Pancreas (tissue), 10 donors: Measurements from ENCODE around the gene VANGL1. TPM values are rescaled to one million over a fixed set of nuclear protein-coding genes. Genes with fewer than 3 reads are reported as not detected.
A peak's percentile ranks its signal among the peaks of the same experiment; 100 is the strongest.

ENCODE experiments used
- ATAC-seq, 4 donors: fragments of 200-7000 bp; cut with Tn5 transposase; one replicate each; pipeline versions ENCODE4 v1.8.0 to v1.9.1; 2020; ENCODE audit warnings: mild to moderate bottlenecking in 4 of 4, moderate library complexity in 4 of 4
- DNase-seq, 6 donors: peaks; one replicate each; pipeline ENCODE4 v3.0.0-alpha.2; 2020
- FAIRE-seq: peaks from 2 replicates; lab custom pipeline; 2012; peaks lifted over from hg19 to GRCh38; lab: Jason Lieb, UNC
- H3K27ac ChIP-seq, 4 donors: fragments of 200-600 bp; sonication (generic); 1 replicate in 3 of 4; 2 replicates in 1 of 4; pipeline versions ENCODE4 v1.5.0 to v1.8.0; 2020
- H3K27me3 ChIP-seq, 4 donors: fragments of 200-600 bp; one replicate each; pipeline ENCODE4 v1.8.0; 2021
- H3K36me3 ChIP-seq, 3 donors: fragments of 200-600 bp; sonication (generic) in 1 of 3; one replicate each; pipeline versions ENCODE4 v1.5.0 to v1.8.0; 2020 to 2021
- H3K4me1 ChIP-seq, 3 donors: fragments of 200-600 bp; one replicate each; pipeline ENCODE4 v1.8.0; 2021
- H3K4me3 ChIP-seq, 4 donors: fragments of 200-600 bp; sonication (generic) in 2 of 4; one replicate each; pipeline versions ENCODE4 v1.5.0 to v1.8.0; 2020 to 2021
- H3K9me3 ChIP-seq, 4 donors: fragments of 200-600 bp; one replicate each; pipeline ENCODE4 v1.8.0; 2021
- WGBS, 2 donors: extraction: QIAGEN DNeasy Blood & Tissue Kit; methylation state at CpG; one replicate each; pipeline ENCODE4 v1.1.7; 2013; 5-methylcytosine and 5-hydroxymethylcytosine counted together
- intact Hi-C, 3 donors: fragments of 100-400 bp; cut with DNase I; formaldehyde crosslinking; loops; one replicate each; pipeline versions ENCODE4 v1.11.1 to v1.14.2; 2022
- polyA plus RNA-seq, 2 donors: library from polyadenylated mRNA; stranded (reverse); fragments of 200-250 nt; gene quantifications; one replicate each; pipeline ENCODE4 v1.2.3, GENCODE V29; 2013
- total RNA-seq, 6 donors: library from RNA; stranded (reverse); fragmentation: NEBNext Ultra II Directional in 4 of 6; extraction: Animal tissue kit (Norgen Biotek cat#: 25700) in 4 of 6; gene quantifications; one replicate each; pipeline versions ENCODE4 v1.2.1 to v1.2.4, GENCODE V29; 2021 to 2023
- TF ChIP-seq, protein P1 (sequence below), 4 donors: fragments of 200-600 bp; sonication (generic) in 3 of 4; IDR thresholded peaks; one replicate each; pipeline versions ENCODE4 v1.5.0 to v1.8.0; 2021; ENCODE audit warnings: antibody characterized with exemption in 4 of 4
- donor health status: healthy with polysubstance abuse.
- donor health status: DM: no; HTN: no; CAD: no; lungs with moderate emphysema.
- donor health status: DM: no; HTN: no; CAD: no.
- donor health status: control.
- donor health status: control.
- donor health status: Bipolar disorder and iron deficiency.
- donor health status: DM: yes; HTN: yes; CAD: no.
- donor health status: DM: no; HTN: no; CAD: no.
- donor health status: DM: no; HTN: no; CAD: no.
- donor health status: DM: yes; HTN: yes; CAD: no.

The VANGL1 gene
- total RNA-seq (1 to 10 TPM; 4.3 to 9.0 (median 5.8) TPM), polyA plus RNA-seq (1 to 10 TPM; 1.2 to 1.5 TPM)

DNA sequence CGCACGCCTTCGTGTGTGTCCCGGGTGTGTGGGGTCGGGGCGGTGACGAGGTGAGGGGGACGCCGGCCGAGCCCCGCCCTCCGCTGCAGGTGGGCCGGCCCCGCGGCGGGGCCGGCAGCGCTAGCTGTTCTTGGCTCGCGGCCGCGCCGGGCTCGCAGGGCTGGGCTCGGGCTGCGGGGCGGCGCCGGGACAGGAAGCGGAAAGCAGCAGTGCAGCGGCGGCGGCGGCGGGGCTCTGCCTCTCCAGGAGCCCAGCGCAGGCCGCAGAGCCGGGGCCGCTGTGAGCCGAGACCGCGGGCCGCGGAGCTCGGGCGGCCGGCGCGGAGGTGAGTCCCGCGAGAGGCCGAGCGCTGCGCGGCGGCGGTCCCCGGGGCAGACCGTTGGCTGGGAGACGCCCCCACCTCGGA lies at the start of gene VANGL1:
Gene VANGL1, plus strand, starts transcription at position 209 of the 406 bp plus-strand sequence. CDS start 9,444 bp downstream, outside the sequence.
- H3K36me3 ChIP-seq = no peaks in the 10 kb centered on the region
- FAIRE-seq = no peak
- 1% methylated on average over 27 to 61 of the region's 61 CpGs for WGBS, 2 donors
- ATAC-seq = peak; percentile 86 to 94 (median 90)
- intact Hi-C loops = no loop called here
- H3K9me3 ChIP-seq = no peaks in the 10 kb centered on the region
- H3K27ac ChIP-seq = peak within 1 kb of the TSS; percentile 37 to 68 (median 52)
- DNase-seq = peak; percentile 68 to 92 (median 78)
- peaks cover 0 to 10% (median 6%) of the 10 kb centered on the region in 3 donors for H3K4me1 ChIP-seq
- H3K4me3 ChIP-seq = peak within 1 kb of the TSS; percentile 83 to 97 (median 88)
- TF ChIP-seq, protein P1, sequence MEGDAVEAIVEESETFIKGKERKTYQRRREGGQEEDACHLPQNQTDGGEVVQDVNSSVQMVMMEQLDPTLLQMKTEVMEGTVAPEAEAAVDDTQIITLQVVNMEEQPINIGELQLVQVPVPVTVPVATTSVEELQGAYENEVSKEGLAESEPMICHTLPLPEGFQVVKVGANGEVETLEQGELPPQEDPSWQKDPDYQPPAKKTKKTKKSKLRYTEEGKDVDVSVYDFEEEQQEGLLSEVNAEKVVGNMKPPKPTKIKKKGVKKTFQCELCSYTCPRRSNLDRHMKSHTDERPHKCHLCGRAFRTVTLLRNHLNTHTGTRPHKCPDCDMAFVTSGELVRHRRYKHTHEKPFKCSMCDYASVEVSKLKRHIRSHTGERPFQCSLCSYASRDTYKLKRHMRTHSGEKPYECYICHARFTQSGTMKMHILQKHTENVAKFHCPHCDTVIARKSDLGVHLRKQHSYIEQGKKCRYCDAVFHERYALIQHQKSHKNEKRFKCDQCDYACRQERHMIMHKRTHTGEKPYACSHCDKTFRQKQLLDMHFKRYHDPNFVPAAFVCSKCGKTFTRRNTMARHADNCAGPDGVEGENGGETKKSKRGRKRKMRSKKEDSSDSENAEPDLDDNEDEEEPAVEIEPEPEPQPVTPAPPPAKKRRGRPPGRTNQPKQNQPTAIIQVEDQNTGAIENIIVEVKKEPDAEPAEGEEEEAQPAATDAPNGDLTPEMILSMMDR (IDR thresholded peaks at IDR 0.05) = no peak
- no peaks in the 10 kb centered on the region for H3K27me3 ChIP-seq

DNA sequence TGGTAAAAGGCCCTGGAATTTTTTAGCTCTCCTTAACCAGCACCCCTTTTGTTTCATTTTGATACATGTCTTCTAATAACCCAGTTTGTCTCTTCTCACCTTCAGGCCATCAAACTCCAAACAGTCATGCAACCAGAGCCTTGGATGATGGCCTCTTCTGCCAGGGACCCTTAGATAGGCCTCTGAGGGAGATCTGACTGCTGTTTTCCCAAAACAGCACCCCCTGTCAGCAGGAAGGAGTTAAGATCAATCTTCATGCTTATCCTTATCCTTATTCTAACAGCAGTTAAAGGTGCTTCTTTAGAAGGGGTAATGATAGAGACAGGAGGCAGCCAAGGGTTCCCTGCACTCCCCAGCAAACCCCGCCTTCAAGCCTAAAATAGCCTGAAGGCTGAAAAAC lies 49.5 kb upstream of the VANGL1 start:
- DNase-seq (no peak), ATAC-seq (no peak), FAIRE-seq (no peak)
- 92 to 100% methylated on average over 1 of the region's 1 CpG for WGBS, 2 donors
- Histone ChIP-seq H3K27me3 (no peaks in the 10 kb centered on the region), H3K27ac (no peak overlapping the region), H3K9me3 (no peaks in the 10 kb centered on the region), H3K4me3 (no peak overlapping the region), H3K4me1 (no peaks in the 10 kb centered on the region), H3K36me3 (no peaks in the 10 kb centered on the region)
- TF ChIP-seq, protein P1 (IDR thresholded peaks at IDR 0.05) = no peak
- intact Hi-C loops = no loop called here

DNA sequence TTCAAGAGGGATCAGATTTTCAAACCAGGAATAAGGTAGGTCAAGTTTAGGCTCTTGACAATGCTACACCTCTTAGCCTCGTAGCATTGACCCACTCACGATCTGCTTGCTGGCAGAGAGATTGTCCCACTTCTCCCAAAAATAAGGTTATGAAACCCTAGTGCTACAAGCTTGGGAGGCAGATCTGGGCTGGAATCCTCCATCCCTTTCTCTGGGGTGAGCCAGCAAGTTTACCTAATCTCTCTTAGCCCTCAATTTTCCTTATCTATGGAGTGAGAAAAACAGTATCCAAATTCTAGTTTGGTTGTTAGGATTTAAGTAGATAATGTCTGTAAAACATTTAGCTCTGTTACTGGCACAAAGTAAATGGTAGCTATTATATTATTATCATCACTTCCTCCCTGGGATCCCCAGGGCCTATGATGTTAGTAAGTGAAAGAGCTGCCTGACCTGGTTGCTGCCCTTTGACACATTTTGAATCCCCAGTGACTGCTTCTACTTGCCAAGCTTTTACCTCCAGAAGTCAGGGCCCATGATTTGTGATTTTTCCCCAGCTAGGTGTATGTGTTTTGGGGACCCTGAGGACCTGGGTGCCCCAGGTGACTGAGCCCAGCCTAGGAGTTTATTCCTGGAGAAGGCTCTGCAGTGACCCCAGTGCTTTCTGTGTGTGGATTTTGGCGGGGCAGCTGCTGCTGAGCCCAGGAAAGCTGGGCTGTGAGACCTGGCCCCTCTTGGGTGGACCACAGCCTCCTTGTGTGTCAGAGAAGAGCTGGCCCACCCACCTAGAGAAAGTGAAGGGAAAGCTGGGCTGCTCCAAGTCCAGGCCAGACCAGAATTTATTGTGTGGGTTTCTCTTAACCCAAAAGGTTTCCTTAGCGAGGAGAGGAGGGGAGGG lies 48.2 kb upstream of the VANGL1 start:
- intact Hi-C loops = no loop called here
- WGBS, 2 donors = 81 to 85% methylated on average over 4 of the region's 4 CpGs
- H3K9me3 ChIP-seq = no peaks in the 10 kb centered on the region
- FAIRE-seq (no peak), DNase-seq (no peak), ATAC-seq (peak in 1 of 4 donors; percentile 39)
- peak overlapping the region in 1 of 4 donors; percentile 22 for H3K27ac ChIP-seq
- TF ChIP-seq, protein P1 (IDR thresholded peaks at IDR 0.05) = no peak
- H3K4me1 ChIP-seq = no peaks in the 10 kb centered on the region
- no peaks in the 10 kb centered on the region for H3K27me3 ChIP-seq
- no peaks in the 10 kb centered on the region for H3K36me3 ChIP-seq
- no peak overlapping the region for H3K4me3 ChIP-seq

DNA sequence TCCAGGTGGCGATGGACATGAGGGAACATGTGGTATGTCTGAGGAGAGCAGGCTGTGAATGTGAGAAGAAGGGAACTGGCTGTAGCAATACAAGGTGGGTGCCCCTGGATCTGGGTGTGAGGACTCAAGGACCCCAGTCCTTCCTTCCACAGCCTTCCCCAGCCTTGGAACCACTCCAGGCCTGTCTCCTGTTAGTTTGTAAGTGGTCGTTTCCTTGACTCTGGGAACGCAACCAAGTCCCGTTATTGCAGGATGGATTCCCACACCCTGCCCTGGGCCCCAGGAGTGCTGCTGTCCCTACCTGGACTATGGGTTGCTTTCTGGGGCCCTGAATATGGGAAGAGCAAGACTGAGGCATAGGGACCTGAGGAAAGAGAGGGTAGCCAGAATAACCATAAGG lies 47.2 kb upstream of the VANGL1 start:
- H3K9me3 ChIP-seq = no peaks in the 10 kb centered on the region
- 71 to 75% methylated on average over 4 of the region's 4 CpGs for WGBS, 2 donors
- FAIRE-seq (no peak), DNase-seq (no peak), ATAC-seq (no peak)
- intact Hi-C loops = no loop called here
- no peaks in the 10 kb centered on the region for H3K4me1 ChIP-seq
- H3K36me3 ChIP-seq = no peaks in the 10 kb centered on the region
- TF ChIP-seq, protein P1 (IDR thresholded peaks at IDR 0.05) = no peak
- H3K4me3 ChIP-seq = no peak overlapping the region
- H3K27me3 ChIP-seq = no peaks in the 10 kb centered on the region
- H3K27ac ChIP-seq = no peak overlapping the region
